ENCODE results near the gene RBMXL3.

Gene RBMXL3

GRCh38 chrX:115234461-115234860 is 45.3 kb downstream of the RBMXL3 start:
- no peak for DNase-seq

DNA sequence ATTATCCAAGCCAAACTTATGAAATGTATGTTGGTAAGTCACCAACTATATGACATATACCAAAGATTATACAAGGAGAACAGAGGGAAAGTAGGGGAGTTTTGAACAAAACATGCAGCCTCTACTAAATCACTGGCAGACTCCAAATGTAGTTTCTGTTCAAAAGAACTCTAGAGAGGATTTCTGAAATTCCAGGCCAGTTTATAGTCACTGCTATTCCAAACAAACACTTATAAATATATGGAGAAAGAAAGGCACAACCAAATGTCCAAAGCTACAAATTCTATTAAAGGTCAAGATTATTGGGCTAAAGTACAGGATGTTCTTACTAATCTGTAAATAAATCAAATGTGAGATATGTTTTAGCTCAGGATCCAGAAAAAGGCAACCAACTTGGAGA is 47.4 kb downstream of the RBMXL3 start:
- no peak for DNase-seq

GRCh38 chrX:115237056-115237455 is 47.8 kb downstream of the RBMXL3 start:
- DNase-seq = no peak
